ENCODE measurements around the gene RNF168. TPM values are rescaled to one million over a fixed set of nuclear protein-coding genes. Genes with fewer than 3 reads are reported as not detected.
"Not testable (repeated sequence)": the region's sequence is repeated elsewhere in the genome, so short reads cannot be mapped to it uniquely, and the experiment has no call there.

RNF168 gene
- total RNA-seq, 4 donors from 2014 or later = 14.7 to 21.3 (median 17.9) TPM

DNA sequence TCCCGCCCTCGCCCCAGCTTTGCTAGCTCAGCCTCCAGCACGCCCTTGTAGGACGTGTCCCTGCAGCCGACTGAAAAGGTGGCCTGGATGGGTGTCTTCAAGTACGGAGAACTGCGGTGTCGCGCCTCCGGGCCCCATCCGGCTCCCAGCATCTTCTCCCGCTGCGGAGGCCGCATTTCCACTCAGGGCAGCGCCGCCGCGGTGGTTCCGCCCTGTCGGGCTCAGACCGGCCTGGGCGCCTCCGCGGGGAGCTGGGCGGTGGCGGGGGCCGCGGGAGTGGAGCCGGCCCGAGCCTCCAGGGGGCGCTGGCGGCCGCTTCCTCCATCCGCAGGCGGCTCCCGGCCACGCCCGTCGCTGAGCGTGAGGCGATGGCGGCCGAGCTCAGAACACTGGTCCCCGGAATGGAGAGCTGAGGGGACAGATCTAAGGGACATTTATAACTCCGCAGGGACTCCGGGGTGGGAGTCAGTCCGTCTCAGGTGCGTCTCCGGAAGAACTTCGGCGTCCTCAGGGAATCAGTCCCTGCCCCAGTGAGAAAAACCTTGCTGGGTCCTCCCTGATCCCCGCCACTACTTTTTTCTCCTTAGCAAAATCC is 25.2 kb upstream of the RNF168 start:
- intact Hi-C loops (cut with DNase I) = loop anchor here (10.0 kb wide), 1 partner anchor 274 kb away; no protein-coding TSS in a partner anchor
- 9 to 21% methylated on average over 18 to 25 of the region's 52 CpGs for WGBS, 2 donors

DNA sequence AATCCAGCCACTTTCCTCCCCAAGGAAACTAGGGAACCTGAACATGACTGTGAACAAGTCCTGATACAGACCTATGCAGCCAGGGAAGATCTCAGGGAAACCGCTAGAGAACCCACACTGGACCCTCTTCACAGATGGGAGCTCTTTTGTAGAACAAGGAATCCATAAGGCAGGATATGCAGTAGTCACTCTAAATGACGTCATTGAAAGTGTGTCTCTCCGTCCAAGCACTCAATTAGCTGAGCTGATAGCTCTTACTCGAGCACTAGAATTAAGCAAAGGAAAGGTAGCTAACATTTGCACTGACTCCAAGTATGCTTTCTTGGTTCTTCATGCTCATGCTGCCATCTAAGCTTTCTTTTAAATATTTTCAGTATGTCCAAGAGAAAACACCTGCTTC is 21.6 kb upstream of the RNF168 start:
- no peaks in the 10 kb centered on the region for H3K9me3 ChIP-seq
- H3K36me3 ChIP-seq = no peaks in the 10 kb centered on the region
- no peak for TF ChIP-seq POLR2A (IDR thresholded peaks at IDR 0.05)
- TF ChIP-seq, protein P1, sequence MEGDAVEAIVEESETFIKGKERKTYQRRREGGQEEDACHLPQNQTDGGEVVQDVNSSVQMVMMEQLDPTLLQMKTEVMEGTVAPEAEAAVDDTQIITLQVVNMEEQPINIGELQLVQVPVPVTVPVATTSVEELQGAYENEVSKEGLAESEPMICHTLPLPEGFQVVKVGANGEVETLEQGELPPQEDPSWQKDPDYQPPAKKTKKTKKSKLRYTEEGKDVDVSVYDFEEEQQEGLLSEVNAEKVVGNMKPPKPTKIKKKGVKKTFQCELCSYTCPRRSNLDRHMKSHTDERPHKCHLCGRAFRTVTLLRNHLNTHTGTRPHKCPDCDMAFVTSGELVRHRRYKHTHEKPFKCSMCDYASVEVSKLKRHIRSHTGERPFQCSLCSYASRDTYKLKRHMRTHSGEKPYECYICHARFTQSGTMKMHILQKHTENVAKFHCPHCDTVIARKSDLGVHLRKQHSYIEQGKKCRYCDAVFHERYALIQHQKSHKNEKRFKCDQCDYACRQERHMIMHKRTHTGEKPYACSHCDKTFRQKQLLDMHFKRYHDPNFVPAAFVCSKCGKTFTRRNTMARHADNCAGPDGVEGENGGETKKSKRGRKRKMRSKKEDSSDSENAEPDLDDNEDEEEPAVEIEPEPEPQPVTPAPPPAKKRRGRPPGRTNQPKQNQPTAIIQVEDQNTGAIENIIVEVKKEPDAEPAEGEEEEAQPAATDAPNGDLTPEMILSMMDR (IDR thresholded peaks at IDR 0.05) = no peak
- H3K27me3 ChIP-seq = no peaks in the 10 kb centered on the region
- H3K4me3 ChIP-seq (replicated peaks in 1 of 3) = no peak overlapping the region
- 81 to 82% methylated on average over 4 of the region's 4 CpGs for WGBS, 2 donors
- H3K27ac ChIP-seq = no peak overlapping the region
- no peaks in the 10 kb centered on the region for H3K4me1 ChIP-seq
- DNase-seq = no peak
- intact Hi-C loops (cut with DNase I) = loop anchor here (10.0 kb wide), 1 partner anchor 270 kb away; no protein-coding TSS in a partner anchor

More for the DNA sequence above, 25.2 kb upstream of the RNF168 start:
- peak; percentile 26 to 52 for DNase-seq
- no peaks in the 10 kb centered on the region for H3K36me3 ChIP-seq
- H3K4me3 ChIP-seq (replicated peaks in 1 of 3) = peak overlapping the region in 1 of 3 donors; percentile 14
- H3K4me1 ChIP-seq = no peaks in the 10 kb centered on the region
- H3K9me3 ChIP-seq = no peaks in the 10 kb centered on the region
- H3K27me3 ChIP-seq = no peaks in the 10 kb centered on the region
- H3K27ac ChIP-seq = no peak overlapping the region
- TF ChIP-seq, protein P1 (IDR thresholded peaks at IDR 0.05) = peak in 5 of 6 experiments; percentile 26 to 62 (median 45)
- TF ChIP-seq POLR2A (IDR thresholded peaks at IDR 0.05) = no peak

DNA sequence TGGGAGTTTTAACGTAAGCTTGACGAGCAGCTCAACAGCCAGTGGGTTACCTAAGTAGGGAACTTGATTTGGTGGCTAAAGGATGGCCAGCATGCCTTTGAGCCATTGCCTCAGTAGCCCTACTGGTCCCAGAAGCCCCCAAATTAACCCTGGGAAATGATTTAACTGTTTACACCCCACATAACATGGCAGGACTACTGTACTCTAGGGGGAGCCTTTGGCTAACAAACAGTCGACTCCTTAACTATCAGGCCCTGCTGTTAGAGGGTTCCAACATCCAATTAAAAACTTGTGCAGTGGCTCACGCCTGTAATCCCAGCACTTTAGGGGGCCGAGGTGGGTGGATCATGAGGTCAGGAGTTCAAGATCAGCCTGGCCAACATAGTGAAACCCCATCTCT is 21.0 kb upstream of the RNF168 start:
- DNase-seq = no peak
- WGBS, 2 donors = 61 to 71% methylated on average over 5 of the region's 5 CpGs
- Histone ChIP-seq H3K36me3 (no peaks in the 10 kb centered on the region), H3K4me3 (replicated peaks in 1 of 3) (no peak overlapping the region), H3K27ac (no peak overlapping the region), H3K4me1 (no peaks in the 10 kb centered on the region), H3K27me3 (no peaks in the 10 kb centered on the region), H3K9me3 (no peaks in the 10 kb centered on the region)
- intact Hi-C loops (cut with DNase I) = loop anchor here (10.0 kb wide), 1 partner anchor 270 kb away; no protein-coding TSS in a partner anchor
- TF ChIP-seq, protein P1 (IDR thresholded peaks at IDR 0.05) = no peak
- no peak for TF ChIP-seq POLR2A (IDR thresholded peaks at IDR 0.05)

DNA sequence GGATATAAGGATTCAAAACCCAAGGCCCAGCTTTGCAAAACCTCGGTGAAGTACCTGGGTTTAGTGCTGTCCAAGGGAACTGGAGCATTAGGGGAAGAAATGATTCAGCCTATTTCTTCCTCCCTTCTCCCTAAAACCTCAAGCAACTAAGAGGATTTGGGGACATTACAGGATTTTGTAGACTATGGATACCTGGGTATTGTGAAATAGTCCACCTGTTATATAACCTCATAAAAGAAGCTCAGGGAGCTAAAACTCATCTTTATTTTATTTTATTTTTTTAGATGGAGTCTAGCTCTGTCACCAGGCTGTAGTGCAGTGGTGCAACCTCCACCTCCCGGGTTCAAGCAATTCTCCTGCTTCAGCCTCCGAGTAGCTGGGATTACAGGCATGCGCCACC is 20.3 kb upstream of the RNF168 start:
- WGBS, 2 donors = 98 to 99% methylated on average over 4 of the region's 4 CpGs
- H3K36me3 ChIP-seq = no peaks in the 10 kb centered on the region

DNA sequence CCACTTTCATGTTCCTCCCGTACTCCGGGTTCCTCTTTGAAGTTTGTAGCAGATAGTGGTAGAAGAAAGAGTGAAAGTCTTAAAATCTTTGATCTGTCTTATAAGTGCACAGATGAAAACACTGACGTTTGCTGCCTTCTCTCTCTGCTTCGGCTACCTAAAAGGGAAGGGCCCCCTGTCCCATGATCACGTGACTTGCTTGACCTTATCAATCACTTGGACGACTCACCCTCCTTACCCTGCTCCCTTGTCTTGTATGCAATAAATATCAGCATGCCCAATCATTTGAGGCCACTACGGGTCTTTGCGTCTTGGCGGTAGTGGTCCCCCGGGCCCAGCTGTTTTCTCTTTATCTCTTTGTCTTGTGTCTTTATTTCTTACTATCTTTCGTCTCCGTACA is 17.7 kb upstream of the RNF168 start:
- not testable (repeated sequence) for H3K4me1 ChIP-seq; H3K9me3 ChIP-seq; DNase-seq; H3K27me3 ChIP-seq; H3K4me3 ChIP-seq (replicated peaks in 1 of 3); H3K27ac ChIP-seq; H3K36me3 ChIP-seq
- intact Hi-C loops (cut with DNase I) = loop anchor here (10.0 kb wide), 1 partner anchor 266 kb away; no protein-coding TSS in a partner anchor
- WGBS, 2 donors = 83 to 84% methylated on average over 12 of the region's 12 CpGs

More for the DNA sequence above, 20.3 kb upstream of the RNF168 start:
- TF ChIP-seq, protein P1 (IDR thresholded peaks at IDR 0.05) = no peak
- TF ChIP-seq POLR2A (IDR thresholded peaks at IDR 0.05) = no peak
- no peak overlapping the region for H3K4me3 ChIP-seq (replicated peaks in 1 of 3)
- intact Hi-C loops (cut with DNase I) = loop anchor here (10.0 kb wide), 1 partner anchor 269 kb away; no protein-coding TSS in a partner anchor
- no peaks in the 10 kb centered on the region for H3K4me1 ChIP-seq
- no peaks in the 10 kb centered on the region for H3K27me3 ChIP-seq
- no peak for DNase-seq
- H3K27ac ChIP-seq = no peak overlapping the region
- no peaks in the 10 kb centered on the region for H3K9me3 ChIP-seq
